Stimulated activated CD4-positive, alpha-beta T cell treated with anti-CD3 and anti-CD28 coated beads, TNF-alpha, amount 100 ng/mL, for 4 hours (primary cell): ENCODE results near the gene XRN2.

Experiments used
- DNase-seq, 3 experiments: peaks; one replicate each; pipeline ENCODE4 v3.0.0-alpha.2; 2020; ENCODE audit warnings: low read depth in 3 of 3

Gene XRN2

GRCh38 chr20:21303061-21303871 lies at the start of gene XRN2:
Gene XRN2 (plus strand): TSS chr20:21303331. CDS start chr20:21303399, 68 bp downstream.
- DNase-seq = peak; percentile 89 to 94 (median 90)

GRCh38 chr20:21257192-21257591 lies 45.9 kb upstream of the XRN2 start:
- no peak for DNase-seq

- no peak for DNase-seq
Observed at GRCh38 chr20:21258411-21258810, 44.7 kb upstream of the XRN2 start.

- no peak for DNase-seq
Observed at GRCh38 chr20:21259346-21259745, 43.8 kb upstream of the XRN2 start.

GRCh38 chr20:21262812-21263211 lies 40.3 kb upstream of the XRN2 start:
- no peak for DNase-seq

GRCh38 chr20:21265261-21266190 lies 37.6 kb upstream of the XRN2 start:
- DNase-seq = no peak

- DNase-seq = no peak
Observed at GRCh38 chr20:21266191-21266536, 37.0 kb upstream of the XRN2 start.

GRCh38 chr20:21269772-21270171 lies 33.4 kb upstream of the XRN2 start:
- DNase-seq = no peak

- no peak for DNase-seq
Observed at GRCh38 chr20:21270806-21271205, 32.3 kb upstream of the XRN2 start.

- DNase-seq = no peak
Observed at GRCh38 chr20:21272279-21272678, 30.9 kb upstream of the XRN2 start.

GRCh38 chr20:21272679-21273078 lies 30.5 kb upstream of the XRN2 start:
- no peak for DNase-seq

- no peak for DNase-seq
Observed at GRCh38 chr20:21273755-21274386, 29.3 kb upstream of the XRN2 start.

GRCh38 chr20:21278829-21279228 lies 24.3 kb upstream of the XRN2 start:
- no peak for DNase-seq

GRCh38 chr20:21279706-21280521 lies 23.2 kb upstream of the XRN2 start:
- no peak for DNase-seq

GRCh38 chr20:21280522-21281016 lies 22.6 kb upstream of the XRN2 start:
- DNase-seq = no peak

- DNase-seq = no peak
Observed at GRCh38 chr20:21286775-21287174, 16.4 kb upstream of the XRN2 start.

GRCh38 chr20:21288587-21289370 lies 14.4 kb upstream of the XRN2 start:
- no peak for DNase-seq

GRCh38 chr20:21289651-21290050 lies 13.5 kb upstream of the XRN2 start:
- DNase-seq = no peak

GRCh38 chr20:21291026-21291425 lies 12.1 kb upstream of the XRN2 start:
- no peak for DNase-seq

- DNase-seq = no peak
Observed at GRCh38 chr20:21294755-21295154, 8.4 kb upstream of the XRN2 start.
